NCI-H2107 (cell line): ENCODE data around the gene CD244.
"Not testable (repeated sequence)": the region's sequence is repeated elsewhere in the genome, so short reads cannot be mapped to it uniquely, and the experiment has no call there.

Experiments used
- DNase-seq: peaks from one replicate; lab custom pipeline; 2025; lab: John Stamatoyannopoulos, UW

Gene CD244, protein sequence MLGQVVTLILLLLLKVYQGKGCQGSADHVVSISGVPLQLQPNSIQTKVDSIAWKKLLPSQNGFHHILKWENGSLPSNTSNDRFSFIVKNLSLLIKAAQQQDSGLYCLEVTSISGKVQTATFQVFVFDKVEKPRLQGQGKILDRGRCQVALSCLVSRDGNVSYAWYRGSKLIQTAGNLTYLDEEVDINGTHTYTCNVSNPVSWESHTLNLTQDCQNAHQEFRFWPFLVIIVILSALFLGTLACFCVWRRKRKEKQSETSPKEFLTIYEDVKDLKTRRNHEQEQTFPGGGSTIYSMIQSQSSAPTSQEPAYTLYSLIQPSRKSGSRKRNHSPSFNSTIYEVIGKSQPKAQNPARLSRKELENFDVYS

DNA sequence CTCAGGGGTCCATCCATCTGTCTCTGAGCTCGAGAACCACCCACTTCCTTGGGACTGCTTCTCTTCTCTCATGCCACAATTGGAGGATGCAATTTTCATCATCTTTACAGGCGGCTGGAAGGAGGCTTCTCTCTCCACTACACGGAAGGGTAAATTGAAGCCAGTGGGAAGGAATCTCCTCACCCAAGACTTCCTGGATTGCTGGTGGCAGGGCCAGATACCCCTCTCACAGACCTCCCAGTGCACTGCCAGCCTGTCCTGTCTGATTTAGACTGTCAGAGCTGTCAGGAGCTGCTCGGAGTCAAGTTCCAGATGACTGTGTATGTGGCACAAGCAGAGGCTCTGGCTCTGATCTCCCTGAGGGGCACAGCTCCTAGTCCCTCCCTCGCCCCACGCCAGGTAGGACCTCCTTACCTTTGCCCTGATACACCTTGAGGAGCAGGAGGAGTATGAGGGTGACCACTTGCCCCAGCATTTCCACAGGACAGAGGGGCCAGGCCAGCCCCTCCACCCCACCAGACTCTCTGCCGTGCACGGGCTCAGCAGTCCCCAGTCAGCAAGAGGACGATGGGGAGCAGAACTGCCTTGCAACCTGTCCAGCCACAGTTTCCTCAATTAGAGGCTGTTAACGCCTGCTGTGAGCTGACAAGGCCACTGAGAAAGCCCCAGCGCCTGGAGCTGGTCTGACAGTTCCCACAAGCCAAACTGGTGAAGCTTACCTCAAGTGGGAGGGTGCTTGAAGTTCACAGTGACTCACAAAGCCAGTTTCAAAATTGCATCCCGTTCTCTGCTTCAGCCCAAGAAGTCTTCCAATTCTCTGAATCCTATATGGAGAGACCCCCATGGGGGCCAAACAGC lies at the start of gene CD244:
Gene CD244 (minus strand): TSS at position 685 of the 858 bp plus-strand sequence. CDS start 210 bp downstream, at position 475.
- no peak for DNase-seq

DNA sequence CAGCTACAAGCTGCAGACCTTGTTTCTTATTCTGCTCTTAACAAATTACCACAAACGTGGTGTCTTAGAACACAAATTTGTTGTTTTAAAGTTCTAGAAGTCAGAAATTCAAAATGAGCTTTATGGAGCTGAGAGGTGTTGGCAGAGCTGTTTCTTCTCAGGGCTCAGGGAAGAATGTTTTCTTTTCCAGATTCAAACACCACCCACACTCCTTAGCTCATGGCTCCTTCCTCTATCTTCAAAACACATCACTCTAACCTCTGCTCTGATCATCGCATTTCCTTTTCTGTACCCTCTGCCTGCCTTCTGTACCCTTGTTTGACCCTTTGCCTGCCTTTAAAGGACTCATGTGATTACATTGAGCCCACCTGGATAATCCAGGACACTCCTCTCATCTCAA lies 49.2 kb upstream of the CD244 start:
- DNase-seq, result no peak

DNA sequence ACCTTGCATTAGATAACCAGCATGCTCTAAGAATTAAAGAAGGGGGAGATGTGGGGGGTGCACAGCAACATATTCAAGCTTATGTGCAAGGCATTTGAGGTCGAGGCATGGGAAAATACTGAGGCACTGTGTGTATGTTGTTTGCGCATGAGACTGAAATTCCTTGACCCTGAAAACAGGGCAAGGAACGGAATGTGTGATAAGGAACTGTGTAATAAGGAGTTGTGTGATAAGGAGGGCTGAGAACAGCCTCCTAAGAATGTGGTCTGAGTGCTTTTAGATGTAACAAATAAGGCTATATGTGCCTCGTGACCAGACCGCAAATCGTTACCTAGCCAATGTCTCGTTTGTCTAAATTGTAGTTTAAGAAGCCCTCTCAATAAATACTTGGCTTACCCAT lies 48.8 kb upstream of the CD244 start:
- no peak for DNase-seq

DNA sequence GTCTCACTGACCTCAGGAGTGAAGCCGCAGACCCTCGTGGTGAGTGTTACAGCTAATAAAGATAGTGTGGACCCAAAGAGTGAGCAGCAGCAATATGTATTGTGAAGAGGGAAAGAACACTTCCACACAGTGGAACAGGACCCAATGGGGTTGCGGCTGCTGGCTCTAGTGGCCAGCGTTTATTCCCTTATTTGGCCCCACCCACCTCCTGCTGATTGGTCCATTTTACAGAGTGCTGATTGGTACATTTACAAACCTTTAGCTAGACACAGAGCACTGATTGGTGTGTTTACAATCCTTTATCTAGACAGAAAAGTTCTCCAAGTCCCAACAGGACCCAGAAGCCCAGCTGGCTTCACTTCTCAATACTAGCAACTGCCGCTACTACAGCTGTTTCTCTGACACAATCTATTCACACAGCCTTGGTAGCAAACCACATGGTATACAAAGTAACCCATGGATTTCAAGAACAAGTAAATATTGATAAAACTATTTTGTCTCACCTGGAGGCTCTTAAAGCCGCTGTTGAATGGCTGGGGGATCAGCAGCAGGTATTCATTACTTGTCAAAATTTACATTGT lies 47.6 kb upstream of the CD244 start:
- no peak for DNase-seq

DNA sequence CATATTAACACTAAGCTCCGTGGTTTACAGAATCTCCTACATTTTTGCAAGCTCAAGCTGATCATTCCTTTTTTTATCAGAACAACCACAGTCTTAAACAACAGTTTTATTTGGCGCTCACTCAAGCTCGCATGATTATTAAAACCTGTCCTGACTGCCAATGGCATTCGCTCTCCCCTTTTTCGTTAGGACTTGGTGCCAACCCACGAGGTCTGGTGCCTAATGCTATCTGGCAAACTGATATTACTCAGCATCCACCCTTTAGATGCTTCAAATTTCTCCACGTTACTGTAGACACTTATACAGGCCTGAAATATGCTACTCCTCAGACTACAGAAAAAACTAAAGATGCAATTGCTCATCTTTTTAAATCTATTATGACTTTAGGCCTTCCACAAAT lies 45.3 kb upstream of the CD244 start:
- no peak for DNase-seq

DNA sequence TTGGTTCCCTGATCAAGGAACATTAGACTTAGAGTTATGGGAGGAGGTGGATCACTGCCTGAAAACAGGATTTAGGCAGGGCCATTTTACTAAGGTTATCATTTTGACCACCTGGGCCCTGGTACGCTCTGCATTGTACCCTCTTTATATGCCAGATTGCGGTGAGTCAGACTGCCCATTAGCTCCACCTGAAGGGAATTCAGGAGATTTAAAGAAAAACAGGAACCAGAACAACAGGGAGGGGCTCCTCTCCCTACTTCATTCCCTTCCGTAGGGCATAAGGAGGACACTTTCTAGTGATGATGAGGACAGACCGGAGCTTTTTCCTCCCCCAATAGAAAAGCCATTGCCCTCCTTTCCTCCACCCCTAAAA lies 42.9 kb upstream of the CD244 start:
- no peak for DNase-seq

DNA sequence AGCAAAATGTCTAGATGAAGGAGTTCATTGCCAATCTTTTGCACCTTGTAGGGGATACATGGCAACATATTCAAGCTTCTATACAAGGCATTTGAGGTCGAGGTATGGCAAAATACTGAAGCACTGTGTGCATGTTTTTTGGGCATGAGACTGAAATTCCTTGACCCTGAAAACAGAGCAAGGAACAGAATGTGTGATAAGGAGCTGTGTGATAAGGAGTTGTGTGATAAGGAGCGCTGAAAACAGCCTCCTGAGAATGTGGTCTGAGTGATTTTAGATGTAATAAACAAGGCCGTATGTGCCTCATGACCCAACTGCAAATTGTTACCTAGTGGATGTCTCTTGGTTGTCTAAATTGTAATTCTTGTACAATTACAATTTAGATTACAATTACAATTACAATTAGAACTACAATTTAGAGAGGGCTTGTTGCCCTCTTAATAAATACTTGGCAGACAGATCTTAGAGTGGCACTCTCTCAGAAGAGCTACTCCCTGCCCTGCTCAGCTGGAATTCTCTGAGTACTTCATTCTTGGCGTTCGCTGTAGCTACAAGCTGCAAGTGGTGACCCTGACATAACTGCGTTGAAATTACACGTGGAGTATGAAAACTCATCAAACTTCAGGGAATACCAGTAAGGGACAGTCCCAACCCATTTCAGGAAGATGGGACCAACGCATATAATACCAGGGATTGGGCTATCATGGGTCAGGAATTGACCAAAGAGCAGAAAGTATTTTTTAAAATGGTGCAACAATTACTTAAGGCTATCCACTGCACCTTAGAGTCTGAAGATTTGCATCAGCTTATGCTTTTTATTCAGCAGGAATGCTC lies 42.3 kb upstream of the CD244 start:
- no peak for DNase-seq

DNA sequence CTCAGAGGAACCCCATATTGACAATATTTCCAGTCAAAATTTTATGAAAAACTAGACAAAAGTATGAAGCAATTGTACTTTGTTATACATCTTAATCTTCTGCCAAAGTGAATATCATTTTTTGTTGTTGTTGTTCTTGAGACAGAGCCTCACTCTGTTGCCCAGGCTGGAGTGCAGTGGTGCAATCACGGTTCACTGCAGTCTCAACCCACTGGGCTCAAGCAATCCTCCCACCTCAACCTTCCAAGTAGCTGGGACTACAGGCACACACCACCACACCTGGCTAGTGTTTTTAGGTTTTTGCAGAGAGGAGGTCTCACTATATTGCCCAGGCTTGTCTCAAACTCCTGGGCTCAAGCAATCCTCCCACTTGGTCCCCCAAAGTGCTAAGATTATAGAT lies 39.6 kb upstream of the CD244 start:
- DNase-seq, result not testable (repeated sequence)

DNA sequence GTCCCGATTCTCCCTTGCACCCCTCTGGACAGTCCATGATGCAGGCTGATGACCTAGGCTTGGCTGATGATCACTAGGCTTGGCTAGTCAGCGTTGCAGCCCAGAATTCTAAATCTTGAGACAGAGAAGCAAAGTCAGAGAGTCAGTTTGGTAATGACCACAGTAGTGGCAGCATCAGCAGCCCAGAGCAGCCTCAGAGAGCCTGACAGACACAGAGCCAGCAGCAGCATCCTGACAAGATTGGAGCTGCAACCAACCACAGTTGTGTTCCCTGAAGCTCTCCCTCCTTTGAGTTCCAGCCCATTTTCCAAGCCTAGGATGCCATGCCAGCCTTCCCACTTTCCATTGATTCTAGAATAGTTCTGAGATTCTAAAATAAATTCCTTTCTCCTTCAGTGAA lies 39.1 kb upstream of the CD244 start:
- no peak for DNase-seq

DNA sequence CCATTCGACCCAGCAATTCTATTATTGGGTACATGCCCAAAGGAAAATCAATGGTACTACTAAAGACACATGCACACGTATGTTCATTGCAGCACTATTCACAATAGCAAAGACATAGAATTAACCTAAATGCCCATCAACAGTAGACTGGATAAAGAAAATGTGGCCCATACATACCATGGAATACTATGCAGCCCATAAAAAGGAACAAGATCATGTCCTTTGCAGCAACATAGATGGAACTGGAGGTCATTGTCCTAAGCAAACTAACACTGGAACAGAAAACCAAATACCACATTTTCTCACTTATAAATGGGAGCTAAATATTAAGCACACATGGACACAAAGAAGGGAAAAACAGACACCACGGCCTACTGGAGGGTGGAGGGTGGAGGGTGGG lies 38.0 kb upstream of the CD244 start:
- not testable (repeated sequence) for DNase-seq

DNA sequence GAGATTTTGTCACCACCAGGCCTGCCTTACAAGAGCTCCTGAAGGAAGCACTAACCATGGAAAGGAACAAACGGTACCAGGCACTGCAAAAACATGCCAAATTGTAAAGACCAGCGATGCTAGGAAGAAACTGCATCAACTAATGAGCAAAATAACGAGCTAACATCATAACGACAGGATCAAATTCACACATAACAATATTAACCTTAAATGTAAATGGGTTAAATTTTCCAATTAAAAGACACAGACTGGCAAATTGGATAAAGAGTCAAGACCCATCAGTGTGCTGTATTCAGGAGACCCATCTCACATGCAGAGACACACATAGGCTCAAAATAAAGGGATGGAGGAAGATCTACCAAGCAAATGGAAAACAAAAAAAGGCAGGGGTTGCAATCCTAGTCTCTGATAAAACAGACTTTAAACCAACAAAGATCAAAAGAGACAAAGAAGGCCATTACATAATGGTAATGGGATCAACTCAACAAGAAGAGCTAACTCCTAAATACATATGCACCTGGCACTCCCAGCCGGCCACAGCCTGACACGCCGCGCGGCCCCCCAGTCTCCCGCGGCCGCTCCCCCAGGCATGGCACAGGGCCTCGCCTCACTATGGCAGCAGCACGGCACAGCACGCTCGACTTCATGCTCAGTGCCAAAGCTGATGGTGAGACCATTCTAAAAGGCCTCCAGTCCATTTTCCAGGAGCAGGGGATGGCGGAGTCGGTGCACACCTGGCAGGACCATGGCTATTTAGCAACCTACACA lies 31.9 kb upstream of the CD244 start:
- not testable (repeated sequence) for DNase-seq

DNA sequence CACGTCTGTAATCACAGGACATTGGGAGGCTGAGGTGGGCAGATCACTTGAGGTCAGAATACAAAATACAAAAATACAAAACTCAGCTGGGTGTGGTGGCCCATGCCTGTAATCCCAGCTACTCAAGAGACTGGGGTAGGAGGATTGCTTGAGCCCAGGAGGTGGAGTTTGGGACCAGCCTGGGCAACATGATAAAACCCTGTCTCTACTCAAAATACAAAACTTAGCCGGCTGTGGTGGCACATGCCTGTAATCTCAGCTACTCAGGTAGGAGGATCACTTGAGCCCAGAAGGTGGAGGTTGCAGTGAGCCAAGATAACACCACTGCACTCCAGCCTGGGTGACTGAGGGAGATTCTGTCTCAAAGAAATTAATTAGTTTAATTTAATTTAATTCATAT lies 28.8 kb upstream of the CD244 start:
- DNase-seq, result no peak

DNA sequence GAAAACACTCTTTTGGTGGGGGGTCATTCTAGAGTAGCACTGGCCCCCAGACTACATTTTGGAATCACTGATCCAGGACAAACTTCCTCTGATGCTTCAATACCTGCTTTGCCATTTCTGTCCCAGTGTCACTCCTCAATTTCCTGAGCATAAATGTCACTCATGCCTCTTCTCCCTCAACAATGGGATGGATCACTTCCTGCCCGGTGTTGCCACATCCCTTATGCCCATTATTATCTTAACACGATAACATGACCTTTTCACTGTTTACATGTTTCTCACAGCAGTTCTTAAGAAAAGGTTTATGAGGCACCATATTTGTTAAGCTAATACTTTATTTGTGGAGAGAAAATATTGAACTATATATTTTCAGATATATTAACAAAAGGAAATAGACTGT lies 26.2 kb upstream of the CD244 start:
- DNase-seq, result no peak

DNA sequence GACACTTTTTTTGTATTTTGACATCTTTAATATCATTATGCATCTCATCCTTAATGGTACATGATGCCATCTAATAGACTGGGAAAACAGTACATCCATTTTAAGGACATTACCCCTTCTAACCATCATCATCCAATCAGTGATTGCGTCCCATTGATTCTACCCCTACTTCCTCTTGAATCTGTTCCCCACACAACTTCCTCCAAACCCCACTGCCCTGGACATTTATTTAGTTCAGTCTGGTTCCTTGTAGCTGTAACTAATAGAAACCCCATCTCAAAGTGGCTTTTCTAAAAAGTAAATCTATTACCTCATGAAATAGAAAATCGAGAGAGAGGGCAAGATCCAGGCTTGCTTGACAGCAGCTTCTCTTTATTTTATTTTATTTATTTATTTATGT lies 24.4 kb upstream of the CD244 start:
- DNase-seq, result no peak

DNA sequence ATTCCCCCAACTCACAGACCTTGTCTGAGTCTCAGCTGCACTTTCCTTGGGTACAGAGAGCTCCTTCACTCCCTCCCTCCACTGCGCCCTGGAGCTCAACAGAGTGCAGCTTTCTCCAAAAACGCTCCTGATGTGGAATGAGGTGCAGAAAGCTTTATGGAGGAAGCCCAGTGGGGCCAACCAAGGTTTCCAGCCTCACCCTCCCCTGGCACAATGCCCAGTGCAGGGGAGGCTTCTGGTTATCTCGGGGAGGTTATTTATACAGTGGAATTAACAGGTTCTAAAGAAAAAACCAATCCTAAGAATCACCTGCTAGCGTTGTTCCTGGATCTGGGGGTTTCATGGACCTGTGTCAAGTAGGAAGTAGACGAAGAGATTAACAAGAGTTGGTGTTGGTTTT lies 22.4 kb upstream of the CD244 start, which contains the start of gene ITLN1:
Gene ITLN1 (minus strand): TSS at position 139 of the 400 bp plus-strand sequence. CDS start 303 bp downstream, outside the sequence.
- no peak for DNase-seq

DNA sequence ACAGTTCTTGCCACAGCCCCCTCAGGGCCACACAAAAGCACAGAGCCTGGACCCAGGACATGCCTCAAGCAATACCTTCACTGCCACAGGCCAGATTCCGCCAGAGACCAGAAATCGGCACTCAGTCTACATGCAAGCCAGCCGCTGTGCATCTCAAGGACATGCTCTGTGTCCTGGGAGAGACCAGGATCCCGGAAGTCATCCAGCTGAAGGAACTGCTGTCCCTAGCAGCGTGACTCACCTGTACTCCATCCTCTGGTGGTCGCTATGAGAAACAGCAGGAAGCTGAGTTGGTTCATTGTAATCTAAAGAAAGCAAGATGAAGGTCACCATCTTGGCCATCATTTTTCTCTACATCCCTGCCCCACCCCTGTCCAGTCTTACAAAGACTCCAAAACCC lies 21.9 kb upstream of the CD244 start:
- DNase-seq, result no peak

DNA sequence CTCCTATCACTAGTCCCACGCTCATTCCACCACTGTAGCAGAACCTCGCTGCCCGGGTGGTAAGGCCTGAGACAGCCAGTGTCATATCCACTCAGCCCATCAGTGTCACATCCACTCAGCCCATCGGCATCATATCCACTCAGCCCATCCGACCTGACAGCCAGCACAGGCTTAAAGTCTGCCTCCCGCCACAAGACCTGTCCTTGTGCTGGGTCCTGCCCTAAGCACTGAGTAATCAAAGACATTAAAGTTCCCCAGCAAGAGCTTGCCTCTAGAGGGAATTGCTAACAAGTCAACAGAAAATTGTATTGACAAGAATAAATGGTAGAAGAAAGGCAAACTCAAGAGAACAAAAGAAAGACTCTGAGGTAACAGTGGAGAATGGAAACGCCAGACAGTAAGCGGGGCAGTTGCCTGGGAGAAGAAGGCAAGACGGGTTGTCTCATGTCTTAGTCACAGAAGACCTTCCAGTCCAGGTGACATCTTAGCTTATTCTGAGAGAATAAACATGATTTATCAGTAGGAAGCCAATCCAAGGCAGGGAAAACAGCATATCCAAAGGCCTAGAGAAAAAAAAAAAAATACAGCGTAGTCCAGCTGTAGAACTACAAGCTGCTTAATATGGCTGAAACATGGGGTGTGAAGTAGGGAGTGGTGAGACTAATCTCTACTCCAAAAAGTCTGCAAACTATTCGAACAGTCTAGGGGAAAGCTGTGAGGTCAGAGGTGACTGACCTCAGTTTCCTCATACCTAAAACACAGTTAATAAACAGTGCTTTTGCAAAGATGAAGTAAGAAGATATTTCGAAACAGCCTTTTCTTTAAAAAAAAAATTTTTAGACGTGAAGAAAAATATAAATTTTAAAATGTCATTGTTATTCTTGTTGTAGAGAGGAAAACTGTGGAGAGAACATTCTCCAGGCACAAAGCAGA lies 21.2 kb upstream of the CD244 start:
- no peak for DNase-seq

DNA sequence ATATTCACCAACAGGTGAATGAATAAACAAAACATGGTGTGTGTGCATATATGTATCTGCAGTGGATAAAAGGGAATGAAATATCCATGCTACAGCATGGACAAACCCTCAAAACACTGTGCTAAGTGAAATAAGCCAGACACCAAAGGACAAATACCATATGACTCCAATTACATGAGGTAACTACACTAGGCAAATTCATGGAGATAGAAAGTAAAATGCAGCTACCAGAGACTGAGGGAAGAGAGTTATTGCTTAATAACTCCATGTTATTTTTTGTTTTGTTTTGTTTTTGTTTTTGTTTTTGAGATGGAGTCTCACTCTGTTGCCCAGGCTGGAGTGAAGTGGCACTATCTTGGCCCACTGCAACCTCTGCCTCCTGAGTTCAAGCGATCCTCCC lies 19.9 kb upstream of the CD244 start:
- DNase-seq, result no peak

DNA sequence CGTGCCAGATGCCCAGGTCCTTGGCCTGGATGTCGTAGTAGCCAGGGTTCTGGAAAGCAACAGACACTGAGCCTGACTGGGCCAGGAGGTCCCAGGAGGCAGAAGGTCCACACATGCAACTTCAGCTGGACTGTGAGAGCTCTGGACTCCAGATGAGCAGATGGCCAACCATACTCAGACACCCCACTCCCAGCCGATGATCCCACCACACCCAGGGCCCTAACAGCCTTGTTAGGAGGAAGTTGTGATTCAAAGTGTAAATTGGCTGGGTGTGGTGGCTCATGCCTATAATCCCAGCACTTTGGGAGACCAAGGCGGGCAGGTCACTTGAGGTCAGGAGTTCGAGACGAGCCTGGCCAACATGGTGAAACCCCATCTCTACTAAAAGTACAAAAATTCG lies 18.6 kb upstream of the CD244 start:
- not testable (repeated sequence) for DNase-seq

DNA sequence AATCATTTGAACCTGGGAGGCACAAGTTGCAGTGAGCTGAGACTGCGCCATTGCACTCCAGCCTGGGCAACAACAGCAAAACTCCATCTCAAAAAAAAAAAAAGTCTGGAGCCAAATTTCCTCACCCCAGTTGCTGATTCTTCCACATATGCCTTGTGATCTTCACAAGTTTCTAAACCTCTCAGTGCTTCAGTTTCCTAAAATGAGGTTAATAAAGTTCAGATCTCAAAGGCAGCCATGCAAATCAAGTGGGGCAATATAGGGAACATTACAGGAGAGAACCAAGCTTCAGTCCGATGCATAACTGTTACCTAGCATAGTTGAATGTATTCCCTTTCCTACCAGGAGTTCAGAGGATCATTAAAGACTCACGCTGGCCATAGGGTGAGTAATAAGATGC lies 17.5 kb upstream of the CD244 start:
- no peak for DNase-seq
